ENCODE measurements around the gene C12orf57. TPM values are rescaled to one million over a fixed set of nuclear protein-coding genes. Genes with fewer than 3 reads are reported as not detected.

C12orf57 gene
- total RNA-seq, 1 experiment from 2014 or later = 176 TPM

DNA sequence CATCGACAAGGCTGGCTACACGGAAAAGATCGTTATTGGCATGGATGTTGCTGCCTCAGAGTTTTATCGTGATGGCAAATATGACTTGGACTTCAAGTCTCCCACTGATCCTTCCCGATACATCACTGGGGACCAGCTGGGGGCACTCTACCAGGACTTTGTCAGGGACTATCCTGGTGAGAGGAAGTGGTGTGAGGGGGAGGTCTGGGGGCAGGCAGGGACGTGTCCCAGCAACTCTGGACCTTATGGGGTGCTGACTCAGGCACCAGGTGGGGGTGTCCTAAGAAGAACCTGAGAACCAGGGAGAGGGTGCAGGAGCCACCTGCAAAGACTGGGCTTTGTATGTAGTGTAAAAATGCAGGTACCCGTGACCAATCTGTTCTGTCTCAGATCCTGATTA, 24.2 kb upstream of the C12orf57 start:
- Mint-ChIP-seq H3K4me1 (ENCODE audit: insufficient read depth, unreplicated experiment) (peaks cover 25% of the 10 kb centered on the region), H3K4me3 (ENCODE audit: unreplicated experiment) (no peak overlapping the region), H3K9me3 (ENCODE audit: unreplicated experiment) (no peaks in the 10 kb centered on the region), H3K27ac (ENCODE audit: low read depth, unreplicated experiment) (no peak overlapping the region), H3K27me3 (ENCODE audit: insufficient read depth, unreplicated experiment) (no peaks in the 10 kb centered on the region), H3K36me3 (ENCODE audit: insufficient read depth, unreplicated experiment) (peaks cover 5% of the 10 kb centered on the region)
- intact Hi-C loops (cut with micrococcal nuclease) = no loop called here
- POLR2A ChIA-PET = interaction anchor here (0.7 to 1.6 kb wide), 2 partner anchors 15 to 18 kb away, joined by 3 to 4 read pairs; partner anchors contain the start of gene LRRC23
- TF ChIP-seq, protein P1, sequence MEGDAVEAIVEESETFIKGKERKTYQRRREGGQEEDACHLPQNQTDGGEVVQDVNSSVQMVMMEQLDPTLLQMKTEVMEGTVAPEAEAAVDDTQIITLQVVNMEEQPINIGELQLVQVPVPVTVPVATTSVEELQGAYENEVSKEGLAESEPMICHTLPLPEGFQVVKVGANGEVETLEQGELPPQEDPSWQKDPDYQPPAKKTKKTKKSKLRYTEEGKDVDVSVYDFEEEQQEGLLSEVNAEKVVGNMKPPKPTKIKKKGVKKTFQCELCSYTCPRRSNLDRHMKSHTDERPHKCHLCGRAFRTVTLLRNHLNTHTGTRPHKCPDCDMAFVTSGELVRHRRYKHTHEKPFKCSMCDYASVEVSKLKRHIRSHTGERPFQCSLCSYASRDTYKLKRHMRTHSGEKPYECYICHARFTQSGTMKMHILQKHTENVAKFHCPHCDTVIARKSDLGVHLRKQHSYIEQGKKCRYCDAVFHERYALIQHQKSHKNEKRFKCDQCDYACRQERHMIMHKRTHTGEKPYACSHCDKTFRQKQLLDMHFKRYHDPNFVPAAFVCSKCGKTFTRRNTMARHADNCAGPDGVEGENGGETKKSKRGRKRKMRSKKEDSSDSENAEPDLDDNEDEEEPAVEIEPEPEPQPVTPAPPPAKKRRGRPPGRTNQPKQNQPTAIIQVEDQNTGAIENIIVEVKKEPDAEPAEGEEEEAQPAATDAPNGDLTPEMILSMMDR (IDR thresholded peaks at IDR 0.05; ENCODE audit: unreplicated experiment) = no peak
- BruUV-seq (replicated peaks) = no TSS peak
- CTCF ChIA-PET = interaction anchor here (0.5 to 8.9 kb wide), 3 partner anchors 19 to 203 kb away, joined by 3 to 114 read pairs (median 9); no protein-coding TSS in a partner anchor
- DNase-seq (ENCODE audit: unreplicated experiment) = no peak

DNA sequence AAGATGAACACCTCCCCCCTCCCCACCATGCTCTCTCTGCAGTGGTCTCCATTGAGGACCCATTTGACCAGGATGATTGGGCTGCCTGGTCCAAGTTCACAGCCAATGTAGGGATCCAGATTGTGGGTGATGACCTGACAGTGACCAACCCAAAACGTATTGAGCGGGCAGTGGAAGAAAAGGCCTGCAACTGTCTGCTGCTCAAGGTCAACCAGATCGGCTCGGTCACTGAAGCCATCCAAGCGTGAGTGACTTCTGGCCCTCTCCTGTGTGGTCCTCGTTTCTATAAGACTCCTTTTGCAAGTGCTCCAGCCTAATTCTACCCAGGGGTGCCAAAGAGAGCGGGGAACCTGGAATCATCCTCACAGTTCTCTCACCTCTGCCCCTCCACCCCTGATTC, 22.3 kb upstream of the C12orf57 start:
- H3K4me3 Mint-ChIP-seq (ENCODE audit: unreplicated experiment) = no peak overlapping the region
- no TSS peak for BruUV-seq (replicated peaks)
- peaks cover 5% of the 10 kb centered on the region for H3K36me3 Mint-ChIP-seq (ENCODE audit: insufficient read depth, unreplicated experiment)
- no peak overlapping the region for H3K27ac Mint-ChIP-seq (ENCODE audit: low read depth, unreplicated experiment)
- DNase-seq (ENCODE audit: unreplicated experiment) = no peak
- POLR2A ChIA-PET = interaction anchor here (0.9 to 1.8 kb wide), 2 partner anchors 10 to 30 kb away, joined by 3 to 4 read pairs; no protein-coding TSS in a partner anchor
- H3K27me3 Mint-ChIP-seq (ENCODE audit: insufficient read depth, unreplicated experiment) = no peaks in the 10 kb centered on the region
- CTCF ChIA-PET = interaction anchor here (0.7 to 8.9 kb wide), 5 partner anchors 10 to 186 kb away, joined by 3 to 114 read pairs (median 4); partner anchors contain the start of genes SPSB2 and TPI1
- peaks cover 38% of the 10 kb centered on the region for H3K4me1 Mint-ChIP-seq (ENCODE audit: insufficient read depth, unreplicated experiment)
- no peaks in the 10 kb centered on the region for H3K9me3 Mint-ChIP-seq (ENCODE audit: unreplicated experiment)
- TF ChIP-seq, protein P1 (IDR thresholded peaks at IDR 0.05; ENCODE audit: unreplicated experiment) = no peak
- intact Hi-C loops (cut with micrococcal nuclease) = no loop called here

- no TSS peak for BruUV-seq (replicated peaks)
- DNase-seq (ENCODE audit: unreplicated experiment) = no peak
- Mint-ChIP-seq H3K27me3 (ENCODE audit: insufficient read depth, unreplicated experiment) (no peaks in the 10 kb centered on the region), H3K9me3 (ENCODE audit: unreplicated experiment) (no peaks in the 10 kb centered on the region), H3K27ac (ENCODE audit: low read depth, unreplicated experiment) (no peak overlapping the region), H3K36me3 (ENCODE audit: insufficient read depth, unreplicated experiment) (peaks cover 5% of the 10 kb centered on the region), H3K4me3 (ENCODE audit: unreplicated experiment) (no peak overlapping the region), H3K4me1 (ENCODE audit: insufficient read depth, unreplicated experiment) (peaks cover 45% of the 10 kb centered on the region)
- ChIA-PET POLR2A (interaction anchor here (1.8 kb wide), 1 partner anchor 11 kb away, joined by 4 read pairs; no protein-coding TSS in a partner anchor), CTCF (interaction anchor here (0.7 to 8.9 kb wide), 5 partner anchors 12 to 185 kb away, joined by 3 to 114 read pairs (median 5); partner anchors contain the start of genes SPSB2 and TPI1)
- intact Hi-C loops (cut with micrococcal nuclease) = no loop called here
- TF ChIP-seq, protein P1 (IDR thresholded peaks at IDR 0.05; ENCODE audit: unreplicated experiment) = no peak
These were observed 21.6 kb upstream of the C12orf57 start for GRCh38 chr12:6921996-6922946.
